Sigmoid colon (tissue), 7 donors: ENCODE results near the gene PET100. TPM values are rescaled to one million over a fixed set of nuclear protein-coding genes. Genes with fewer than 3 reads are reported as not detected.

Source experiments
- DNase-seq: peaks from one replicate; pipeline ENCODE4 v3.0.0-alpha.2; 2019
- H3K27ac ChIP-seq, 4 donors: fragments of 200-600 bp; sonication (generic); one replicate each; pipeline ENCODE4 v1.5.1; 2016 to 2019; ENCODE audit warnings: mild to moderate bottlenecking in 1 of 4
- H3K27me3 ChIP-seq, 3 donors: fragments of 200-600 bp; sonication (generic); one replicate each; pipeline ENCODE4 v1.5.1; 2019; ENCODE audit warnings: mild to moderate bottlenecking in 1 of 3
- H3K36me3 ChIP-seq, 4 donors: fragments of 200-600 bp; sonication (generic); one replicate each; pipeline ENCODE4 v1.5.1; 2016 to 2019
- H3K4me1 ChIP-seq, 4 donors: fragments of 200-600 bp; sonication (generic); one replicate each; pipeline ENCODE4 v1.5.1; 2017 to 2019
- H3K4me3 ChIP-seq, 4 donors: fragments of 200-600 bp; sonication (generic); one replicate each; pipeline ENCODE4 v1.5.1; 2017 to 2019; ENCODE audit warnings: mild to moderate bottlenecking in 2 of 4, moderate library complexity in 1 of 4
- H3K9me3 ChIP-seq, 4 donors: fragments of 200-600 bp in 3 of 4; sonication (generic) in 3 of 4; one replicate each; pipeline versions ENCODE4 v1.5.1 to v1.6.1; 2013 to 2019
- CTCF ChIP-seq, 4 experiments: fragments of 450-650 bp in 3 of 4; fragments of 200-600 bp in 1 of 4; IDR thresholded peaks; one replicate each; pipeline ENCODE4 v1.5.1; 2016 to 2019; ENCODE audit warnings: antibody characterized with exemption in 4 of 4, mild to moderate bottlenecking in 3 of 4, moderate library complexity in 2 of 4
- EP300 ChIP-seq, 4 donors: sonication (generic); formaldehyde crosslinking; IDR thresholded peaks; one replicate each; pipeline ENCODE4 v1.6.1; 2017; ENCODE audit warnings: antibody characterized with exemption in 4 of 4
- POLR2A ChIP-seq, 2 donors: fragments of 450-650 bp; IDR thresholded peaks; one replicate each; pipeline ENCODE4 v1.6.1; 2016; ENCODE audit warnings: antibody characterized with exemption in 2 of 2, mild to moderate bottlenecking in 2 of 2, moderate library complexity in 2 of 2
- POLR2AphosphoS5 ChIP-seq, 4 donors: sonication (generic); formaldehyde crosslinking; IDR thresholded peaks; one replicate each; pipeline ENCODE4 v1.6.1; 2017; ENCODE audit warnings: antibody characterized with exemption in 4 of 4
- WGBS, 2 donors: extraction: QIAGEN DNeasy Blood & Tissue Kit; methylation state at CpG; one replicate each; pipeline ENCODE4 v1.1.7; 2013; 5-methylcytosine and 5-hydroxymethylcytosine counted together
- intact Hi-C: fragments of 100-400 bp; cut with DNase I; formaldehyde crosslinking; loops from one replicate; pipeline ENCODE4 v1.15.1; 2023
- polyA plus RNA-seq, 3 donors: library from polyadenylated mRNA; stranded (reverse); fragments of 200-250 nt; gene quantifications; one replicate each; pipeline ENCODE4 v1.2.3, GENCODE V29; 2013
- total RNA-seq, 4 donors: library from RNA; depleted of rRNA; stranded (reverse); fragments of >200 nt; gene quantifications; one replicate each; pipeline ENCODE4 v1.1.0, GENCODE V29; 2016
- donor health status: healthy with polysubstance abuse.
- donor health status: Bipolar disorder and iron deficiency.
- donor health status: healthy.

PET100 gene
- total and polyA plus RNA-seq, 7 donors: 10.8 to 70.9 (median 37.1) TPM

GRCh38 chr19:7676854-7677253 is 47.3 kb downstream of the PET100 start, which contains the start of gene MCEMP1:
MCEMP1 (plus strand) TSS chr19:7677090; CDS start chr19:7677121, 31 bp downstream.
- Histone ChIP-seq H3K36me3 (no peaks in the 10 kb centered on the region), H3K4me3 (peak within 1 kb of the TSS in 1 of 4 donors; percentile 5), H3K9me3 (no peaks in the 10 kb centered on the region), H3K4me1 (peaks cover 0 to 15% (median 7%) of the 10 kb centered on the region in 4 donors), H3K27ac (no peak within 1 kb of the TSS), H3K27me3 (peaks cover 0 to 54% (median 26%) of the 10 kb centered on the region in 3 donors)
- WGBS, 2 donors: 31 to 48% methylated on average over 10 of the region's 10 CpGs
- intact Hi-C loops: no loop called here
- DNase-seq: no peak
- TF ChIP-seq CTCF (IDR thresholded peaks at IDR 0.05) (no peak), POLR2AphosphoS5 (IDR thresholded peaks at IDR 0.05) (no peak), EP300 (IDR thresholded peaks at IDR 0.05) (no peak), POLR2A (IDR thresholded peaks at IDR 0.05) (no peak)

GRCh38 chr19:7677669-7678311 is 48.2 kb downstream of the PET100 start:
- TF ChIP-seq EP300 (IDR thresholded peaks at IDR 0.05) (no peak), CTCF (IDR thresholded peaks at IDR 0.05) (no peak), POLR2A (IDR thresholded peaks at IDR 0.05) (no peak), POLR2AphosphoS5 (IDR thresholded peaks at IDR 0.05) (no peak)
- intact Hi-C loops: no loop called here
- DNase-seq: no peak
- WGBS, 2 donors: 46 to 58% methylated on average over 12 of the region's 12 CpGs
- Histone ChIP-seq H3K27ac (no peak overlapping the region), H3K27me3 (peaks cover 0 to 46% (median 22%) of the 10 kb centered on the region in 3 donors), H3K4me1 (peaks cover 0 to 22% (median 14%) of the 10 kb centered on the region in 4 donors), H3K9me3 (no peaks in the 10 kb centered on the region), H3K4me3 (no peak overlapping the region), H3K36me3 (peaks cover 0 to 7% (median 7%) of the 10 kb centered on the region in 4 donors)

GRCh38 chr19:7678971-7679751 is 49.6 kb downstream of the PET100 start:
- Histone ChIP-seq H3K27me3 (peaks cover 0 to 44% (median 15%) of the 10 kb centered on the region in 3 donors), H3K36me3 (peaks cover 0 to 21% (median 19%) of the 10 kb centered on the region in 4 donors), H3K4me3 (no peak overlapping the region), H3K27ac (no peak overlapping the region), H3K4me1 (peaks cover 0 to 22% (median 14%) of the 10 kb centered on the region in 4 donors), H3K9me3 (no peaks in the 10 kb centered on the region)
- WGBS, 2 donors: 28 to 45% methylated on average over 30 of the region's 30 CpGs
- TF ChIP-seq EP300 (IDR thresholded peaks at IDR 0.05) (no peak), POLR2AphosphoS5 (IDR thresholded peaks at IDR 0.05) (no peak), POLR2A (IDR thresholded peaks at IDR 0.05) (no peak), CTCF (IDR thresholded peaks at IDR 0.05) (no peak)
- intact Hi-C loops: no loop called here
- no peak for DNase-seq

- Histone ChIP-seq H3K4me1 (peaks cover 0 to 22% (median 14%) of the 10 kb centered on the region in 4 donors), H3K36me3 (peaks cover 0 to 25% (median 19%) of the 10 kb centered on the region in 4 donors), H3K27me3 (peaks cover 0 to 44% (median 15%) of the 10 kb centered on the region in 3 donors), H3K4me3 (peak overlapping the region in 3 of 4 donors; percentile 94 to 98 (median 98)), H3K9me3 (no peaks in the 10 kb centered on the region), H3K27ac (peak overlapping the region in 1 of 4 donors; percentile 90)
- DNase-seq: no peak
- no peak for TF ChIP-seq EP300 (IDR thresholded peaks at IDR 0.05)
- intact Hi-C loops: loop anchor here (1.0 to 5.0 kb wide), 4 partner anchors 28 to 122 kb away; partner anchors contain the start of genes PET100 and XAB2
- WGBS, 2 donors: 31 to 53% methylated on average over 22 of the region's 22 CpGs
These were observed 50.4 kb downstream of the PET100 start for GRCh38 chr19:7679771-7680605.
